ENCODE measurements around the gene BST2.

Gene BST2

GRCh38 chr19:17405250-17406045, at the start of gene BST2:
BST2 (minus strand) TSS chr19:17405630; CDS start chr19:17405575, 55 bp downstream.
- DNase-seq (ENCODE audit: low read depth), result peak; percentile 27

- DNase-seq (ENCODE audit: low read depth), result no peak
Measured at GRCh38 chr19:17454576-17455071, 49.2 kb upstream of the BST2 start.

GRCh38 chr19:17451820-17452219, 46.4 kb upstream of the BST2 start:
- DNase-seq (ENCODE audit: low read depth), result no peak

- DNase-seq (ENCODE audit: low read depth), result no peak
Measured at GRCh38 chr19:17450264-17451075, 45.0 kb upstream of the BST2 start.

- peak; percentile 42 for DNase-seq (ENCODE audit: low read depth)
Measured at GRCh38 chr19:17448131-17448967, 42.9 kb upstream of the BST2 start, which contains the start of gene TMEM221. TMEM221 (minus strand) TSS chr19:17448668; CDS start chr19:17448462, 206 bp downstream.

- DNase-seq (ENCODE audit: low read depth), result no peak
Measured at GRCh38 chr19:17447704-17448130, 42.3 kb upstream of the BST2 start.

- no peak for DNase-seq (ENCODE audit: low read depth)
Measured at GRCh38 chr19:17445526-17446165, 40.2 kb upstream of the BST2 start.

GRCh38 chr19:17441241-17442021, 36.0 kb upstream of the BST2 start:
- no peak for DNase-seq (ENCODE audit: low read depth)

GRCh38 chr19:17436874-17437267, 31.4 kb upstream of the BST2 start:
- no peak for DNase-seq (ENCODE audit: low read depth)

- DNase-seq (ENCODE audit: low read depth), result no peak
Measured at GRCh38 chr19:17436094-17436873, 30.9 kb upstream of the BST2 start.

- DNase-seq (ENCODE audit: low read depth), result no peak
Measured at GRCh38 chr19:17435218-17435617, 29.8 kb upstream of the BST2 start.

GRCh38 chr19:17431417-17431816, 26.0 kb upstream of the BST2 start:
- no peak for DNase-seq (ENCODE audit: low read depth)

GRCh38 chr19:17429641-17430113, 24.2 kb upstream of the BST2 start:
- no peak for DNase-seq (ENCODE audit: low read depth)

GRCh38 chr19:17424743-17425365, 19.4 kb upstream of the BST2 start:
- no peak for DNase-seq (ENCODE audit: low read depth)

GRCh38 chr19:17423429-17424208, 18.2 kb upstream of the BST2 start:
- no peak for DNase-seq (ENCODE audit: low read depth)

GRCh38 chr19:17421942-17422341, 16.5 kb upstream of the BST2 start:
- DNase-seq (ENCODE audit: low read depth), result no peak

- no peak for DNase-seq (ENCODE audit: low read depth)
Measured at GRCh38 chr19:17420475-17420924, 15.1 kb upstream of the BST2 start.

All from activated T-cell treated with anti-CD3 and anti-CD28 coated beads for 1 hour (primary cell).